ENCODE measurements around the gene KCNK1. TPM values are rescaled to one million over a fixed set of nuclear protein-coding genes. Genes with fewer than 3 reads are reported as not detected.

Gene KCNK1
- total RNA-seq, 4 donors from 2014 or later: 1.2 to 2.8 (median 1.7) TPM

DNA sequence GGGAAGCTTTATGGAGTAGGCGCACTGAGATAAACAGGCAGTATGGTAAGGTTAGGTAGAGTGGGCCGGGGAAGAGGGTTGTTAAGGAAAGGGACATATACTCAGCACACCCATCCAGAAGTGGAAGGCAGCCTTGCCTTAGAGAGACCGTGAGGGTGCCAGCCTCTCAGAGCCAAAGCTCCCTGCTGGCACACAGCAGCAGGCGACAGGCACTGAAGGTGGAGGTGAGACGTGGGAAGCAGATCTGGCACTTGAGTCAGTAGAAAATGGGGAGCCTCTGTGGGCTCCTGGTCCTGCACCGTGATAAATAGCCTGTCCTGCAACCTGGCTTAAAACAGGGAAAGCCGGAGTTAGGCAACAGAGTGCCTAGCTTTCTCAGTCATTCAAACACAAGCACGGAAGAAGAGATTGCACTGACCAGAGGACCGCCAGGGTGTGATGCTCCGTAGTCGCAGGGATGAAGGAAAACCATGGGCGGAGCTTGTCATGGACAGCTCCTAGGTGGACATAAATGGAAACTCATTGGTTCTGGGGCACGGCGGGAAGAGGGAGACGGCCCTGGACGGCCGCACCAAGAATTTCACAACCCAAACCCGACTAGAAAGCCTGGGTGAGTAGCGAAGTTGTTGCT lies 15.5 kb downstream of the KCNK1 start:
- TF ChIP-seq, protein P1, sequence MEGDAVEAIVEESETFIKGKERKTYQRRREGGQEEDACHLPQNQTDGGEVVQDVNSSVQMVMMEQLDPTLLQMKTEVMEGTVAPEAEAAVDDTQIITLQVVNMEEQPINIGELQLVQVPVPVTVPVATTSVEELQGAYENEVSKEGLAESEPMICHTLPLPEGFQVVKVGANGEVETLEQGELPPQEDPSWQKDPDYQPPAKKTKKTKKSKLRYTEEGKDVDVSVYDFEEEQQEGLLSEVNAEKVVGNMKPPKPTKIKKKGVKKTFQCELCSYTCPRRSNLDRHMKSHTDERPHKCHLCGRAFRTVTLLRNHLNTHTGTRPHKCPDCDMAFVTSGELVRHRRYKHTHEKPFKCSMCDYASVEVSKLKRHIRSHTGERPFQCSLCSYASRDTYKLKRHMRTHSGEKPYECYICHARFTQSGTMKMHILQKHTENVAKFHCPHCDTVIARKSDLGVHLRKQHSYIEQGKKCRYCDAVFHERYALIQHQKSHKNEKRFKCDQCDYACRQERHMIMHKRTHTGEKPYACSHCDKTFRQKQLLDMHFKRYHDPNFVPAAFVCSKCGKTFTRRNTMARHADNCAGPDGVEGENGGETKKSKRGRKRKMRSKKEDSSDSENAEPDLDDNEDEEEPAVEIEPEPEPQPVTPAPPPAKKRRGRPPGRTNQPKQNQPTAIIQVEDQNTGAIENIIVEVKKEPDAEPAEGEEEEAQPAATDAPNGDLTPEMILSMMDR (IDR thresholded peaks at IDR 0.05): no peak
- no peaks in the 10 kb centered on the region for H3K9me3 ChIP-seq
- H3K4me3 ChIP-seq: no peak overlapping the region
- H3K36me3 ChIP-seq: peaks cover 0 to 2% (median 0%) of the 10 kb centered on the region in 4 donors
- DNase-seq (ENCODE audit: extremely low spot score): peak; percentile 66
- intact Hi-C loops (cut with DNase I): no loop called here
- no peaks in the 10 kb centered on the region for H3K27me3 ChIP-seq
- H3K4me1 ChIP-seq: no peaks in the 10 kb centered on the region
- H3K27ac ChIP-seq (replicated peaks in 1 of 4): no peak overlapping the region
- WGBS: 83% methylated on average over 19 of the region's 19 CpGs

DNA sequence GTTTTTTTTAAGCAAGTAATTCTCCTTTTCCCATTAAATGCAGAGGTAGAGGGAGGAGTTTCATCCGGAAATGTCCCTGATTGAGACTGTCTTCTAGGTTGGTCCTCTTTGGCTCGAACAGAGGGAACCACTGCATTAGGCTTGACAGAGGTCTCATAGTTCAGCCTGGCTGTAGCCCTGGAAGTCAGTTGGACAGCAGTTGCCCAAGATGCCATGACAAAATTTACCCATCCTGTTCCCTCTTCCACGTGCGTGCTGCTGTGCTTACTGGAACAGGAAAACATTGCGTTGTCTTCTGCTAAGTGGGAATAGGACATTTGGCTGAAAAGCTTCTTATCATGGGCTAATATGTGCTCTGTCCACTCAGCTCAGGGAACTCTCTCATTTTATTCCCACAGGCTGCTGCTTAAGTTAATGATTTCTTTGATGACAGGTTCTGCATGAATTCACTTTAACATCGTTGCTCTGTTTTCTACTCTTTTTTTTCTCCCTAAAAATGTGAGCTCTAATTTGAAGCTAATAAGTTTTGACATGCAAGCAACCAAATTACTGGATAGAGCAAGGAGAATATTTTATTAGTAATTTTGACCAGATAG lies 18.0 kb downstream of the KCNK1 start:
- no peaks in the 10 kb centered on the region for H3K27me3 ChIP-seq
- 89% methylated on average over 6 of the region's 6 CpGs for WGBS
- no peaks in the 10 kb centered on the region for H3K4me1 ChIP-seq
- no peak overlapping the region for H3K4me3 ChIP-seq
- no peaks in the 10 kb centered on the region for H3K36me3 ChIP-seq
- H3K27ac ChIP-seq (replicated peaks in 1 of 4): no peak overlapping the region
- DNase-seq (ENCODE audit: extremely low spot score): no peak
- intact Hi-C loops (cut with DNase I): no loop called here
- no peaks in the 10 kb centered on the region for H3K9me3 ChIP-seq
- TF ChIP-seq POLR2A (IDR thresholded peaks at IDR 0.05; ENCODE audit: low read depth): no peak
- TF ChIP-seq POLR2AphosphoS5 (IDR thresholded peaks at IDR 0.05): no peak
- TF ChIP-seq, protein P1 (IDR thresholded peaks at IDR 0.05): no peak
- TF ChIP-seq EP300 (IDR thresholded peaks at IDR 0.05): no peak

DNA sequence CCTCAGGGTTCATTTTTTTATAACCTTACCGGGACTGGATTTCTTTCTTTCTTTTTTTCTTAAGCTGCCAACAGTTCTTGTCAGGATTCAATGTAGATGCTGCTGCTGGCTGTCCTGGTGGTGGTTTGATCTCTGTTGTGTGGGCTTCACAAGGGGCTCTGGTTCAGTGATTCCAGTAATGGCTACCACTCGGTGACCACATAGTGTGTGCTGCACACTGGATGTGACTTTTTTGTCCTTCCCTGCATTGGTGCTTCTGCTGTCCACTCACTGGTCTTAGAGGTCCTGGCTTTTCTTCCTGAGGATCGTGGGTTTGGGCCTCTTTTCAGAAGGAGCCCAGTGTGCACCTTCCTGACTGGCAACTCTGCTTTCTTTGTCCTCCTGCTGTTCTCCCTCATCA lies 18.5 kb downstream of the KCNK1 start:
- no peaks in the 10 kb centered on the region for H3K4me1 ChIP-seq
- DNase-seq (ENCODE audit: extremely low spot score): no peak
- no peaks in the 10 kb centered on the region for H3K36me3 ChIP-seq
- intact Hi-C loops (cut with DNase I): no loop called here
- TF ChIP-seq POLR2A (IDR thresholded peaks at IDR 0.05; ENCODE audit: low read depth) (no peak), EP300 (IDR thresholded peaks at IDR 0.05) (no peak), POLR2AphosphoS5 (IDR thresholded peaks at IDR 0.05) (no peak)
- TF ChIP-seq, protein P1 (IDR thresholded peaks at IDR 0.05): no peak
- WGBS: 84% methylated on average over 3 of the region's 3 CpGs
- H3K27ac ChIP-seq (replicated peaks in 1 of 4): no peak overlapping the region
- H3K4me3 ChIP-seq: no peak overlapping the region
- H3K27me3 ChIP-seq: no peaks in the 10 kb centered on the region
- H3K9me3 ChIP-seq: no peaks in the 10 kb centered on the region

DNA sequence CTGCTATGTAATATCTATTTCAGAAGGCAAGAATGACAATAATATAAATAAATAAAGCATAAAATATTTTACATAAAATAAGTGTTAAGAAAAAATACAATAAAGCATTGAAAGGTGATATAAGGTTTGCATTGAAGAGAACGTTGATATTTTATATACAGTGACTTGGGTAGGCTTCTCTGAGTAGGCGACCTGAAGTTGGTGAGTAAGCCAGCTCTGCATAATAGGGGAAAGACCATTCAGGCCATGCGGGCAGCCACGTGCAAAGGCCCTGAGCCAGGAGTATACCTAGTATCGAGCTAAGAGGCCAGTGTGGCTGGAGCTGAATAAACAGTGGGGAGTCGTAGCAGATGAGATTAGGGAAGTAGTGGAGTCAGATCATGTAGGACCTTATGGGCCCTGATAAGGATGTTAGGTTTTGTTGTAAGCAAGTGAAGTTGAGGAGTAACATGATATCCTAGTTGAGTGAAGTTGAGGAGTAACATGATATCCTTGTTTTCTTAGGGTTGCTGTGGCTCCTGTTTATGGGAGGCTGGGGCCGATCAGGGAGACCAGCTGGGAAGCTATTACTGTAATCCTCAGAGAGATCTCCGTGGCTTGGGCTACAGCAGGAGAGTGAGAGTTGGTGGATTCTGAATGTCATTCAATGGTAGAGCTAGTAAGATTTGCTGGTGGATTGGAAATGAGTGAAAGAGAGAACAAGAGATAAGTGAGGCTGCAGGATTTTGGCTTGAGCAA lies 22.0 kb downstream of the KCNK1 start:
- TF ChIP-seq POLR2AphosphoS5 (IDR thresholded peaks at IDR 0.05) (no peak), POLR2A (IDR thresholded peaks at IDR 0.05; ENCODE audit: low read depth) (no peak), EP300 (IDR thresholded peaks at IDR 0.05) (no peak)
- TF ChIP-seq, protein P1 (IDR thresholded peaks at IDR 0.05): no peak
- no peak for DNase-seq (ENCODE audit: extremely low spot score)
- intact Hi-C loops (cut with DNase I): no loop called here

More for the DNA sequence above, 22.0 kb downstream of the KCNK1 start:
- no peaks in the 10 kb centered on the region for H3K9me3 ChIP-seq
- H3K27ac ChIP-seq (replicated peaks in 1 of 4): no peak overlapping the region
- H3K4me1 ChIP-seq: no peaks in the 10 kb centered on the region
- H3K36me3 ChIP-seq: no peaks in the 10 kb centered on the region
- no peak overlapping the region for H3K4me3 ChIP-seq
- 56% methylated on average over 8 of the region's 8 CpGs for WGBS
- H3K27me3 ChIP-seq: no peaks in the 10 kb centered on the region
